ENCODE data around the gene CORIN.

The CORIN gene

DNA sequence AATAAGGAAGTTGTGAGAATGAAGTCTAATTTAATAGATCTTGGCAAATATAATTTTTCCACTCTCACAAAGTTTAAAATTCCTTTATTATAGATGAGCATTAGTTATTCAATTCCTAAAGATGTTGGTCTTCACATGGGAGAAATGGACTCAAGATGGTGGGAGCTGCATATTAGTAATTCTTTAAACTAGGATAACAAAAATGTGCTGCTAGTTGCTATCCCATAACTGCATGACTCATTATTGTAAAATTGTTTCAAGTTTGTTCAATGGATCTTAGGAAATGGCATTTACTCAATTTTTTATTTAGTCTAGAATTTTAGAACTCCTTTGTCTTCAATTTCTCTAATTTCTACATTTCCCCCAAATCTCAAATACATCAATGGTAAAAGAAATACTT, 197.0 kb downstream of the CORIN start:
- no peak for ATAC-seq

DNA sequence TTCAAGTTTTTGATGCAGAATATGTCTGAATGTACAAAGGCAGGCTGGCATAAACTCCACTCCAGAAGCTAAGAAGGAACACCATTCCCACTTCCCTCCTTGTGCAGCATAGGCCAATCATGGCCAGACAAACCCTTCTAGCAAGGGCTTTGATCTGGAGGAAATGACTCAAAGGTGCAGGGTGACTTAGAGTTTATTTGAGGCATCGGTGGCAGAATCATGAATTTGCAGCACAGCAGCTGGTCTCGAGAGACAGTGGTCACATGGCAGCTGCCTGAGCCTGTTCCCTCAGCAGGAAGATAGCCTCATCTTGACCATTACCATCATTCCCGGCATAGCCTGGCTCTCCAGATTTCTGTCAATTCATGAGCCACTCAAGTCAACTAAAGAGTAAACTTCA, 198.3 kb downstream of the CORIN start:
- no peak for ATAC-seq

DNA sequence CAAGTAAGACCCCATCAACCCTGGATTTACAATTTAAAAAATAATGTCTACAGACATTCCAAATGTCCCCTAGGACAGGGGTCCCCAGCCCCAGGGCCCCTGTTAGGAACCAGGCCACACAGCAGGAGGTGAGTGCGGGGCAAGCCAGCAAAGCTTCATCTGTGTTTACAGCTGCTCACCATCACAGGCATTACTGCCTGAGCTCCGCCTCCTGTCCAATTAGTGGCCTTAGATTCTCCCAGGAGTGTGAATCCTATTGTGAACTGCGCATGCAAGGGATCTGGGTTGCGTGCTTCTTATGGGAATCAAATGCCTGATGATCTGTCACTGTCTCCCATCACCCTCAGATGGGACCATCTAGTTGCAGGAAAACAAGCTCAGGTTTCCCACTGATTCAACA, 206.7 kb downstream of the CORIN start:
- no peak for ATAC-seq

DNA sequence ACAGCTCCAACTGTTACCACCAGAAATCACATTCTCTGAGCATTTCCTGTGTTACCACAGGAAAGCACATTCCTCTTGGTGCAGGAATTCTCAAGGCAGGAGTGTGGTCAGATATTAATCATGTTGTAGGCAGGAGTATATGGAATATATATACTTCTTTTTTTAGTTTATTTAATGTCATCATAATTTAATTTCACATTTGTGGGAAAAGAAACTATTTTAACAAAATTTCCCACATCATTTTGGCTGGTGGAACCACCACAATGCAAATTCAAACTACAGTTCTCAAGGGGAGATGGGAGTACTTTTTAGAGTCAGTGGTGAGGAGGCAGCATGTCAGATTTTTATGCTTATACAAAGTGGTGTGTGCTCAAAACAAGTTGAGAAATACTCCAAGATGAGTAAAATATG, 213.8 kb downstream of the CORIN start:
- ATAC-seq = no peak

DNA sequence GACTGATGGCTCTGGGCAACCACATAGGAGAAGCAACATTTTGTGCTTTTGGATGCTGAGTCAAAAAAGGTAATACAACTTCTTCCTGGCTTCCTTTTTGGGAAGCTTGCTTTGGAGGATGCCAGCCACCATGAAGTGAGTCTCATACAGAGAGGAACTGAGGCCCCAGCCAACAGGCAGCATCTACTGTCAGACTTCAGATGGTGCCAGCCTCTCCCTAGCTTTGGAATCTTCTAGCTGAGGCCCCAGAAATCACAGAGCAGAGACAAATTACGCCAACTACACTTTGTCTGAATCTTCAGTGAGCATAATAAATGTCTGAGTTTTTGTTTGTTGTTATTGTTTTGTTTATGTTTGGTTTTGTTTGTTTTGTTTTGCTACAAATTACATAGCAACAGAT, 216.7 kb downstream of the CORIN start:
- ATAC-seq = no peak

DNA sequence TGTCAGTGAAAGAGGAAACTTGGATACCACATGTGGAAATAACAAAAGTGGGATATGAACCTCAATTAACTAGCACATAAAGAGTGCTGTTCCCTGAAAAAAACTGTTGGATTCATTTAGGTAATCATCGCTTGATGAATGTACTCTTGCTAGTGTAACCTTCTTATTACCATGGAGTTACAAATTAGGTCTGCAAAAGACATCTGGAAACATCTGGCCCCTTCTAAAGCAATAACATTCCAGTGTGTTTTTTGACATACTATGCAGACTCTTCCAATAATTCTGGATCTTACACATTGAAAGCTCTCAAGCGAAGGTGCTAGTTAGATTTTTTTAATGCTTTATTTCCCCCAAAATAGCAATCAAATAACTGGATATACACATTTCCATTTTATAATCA, 218.2 kb downstream of the CORIN start:
- ATAC-seq = no peak

DNA sequence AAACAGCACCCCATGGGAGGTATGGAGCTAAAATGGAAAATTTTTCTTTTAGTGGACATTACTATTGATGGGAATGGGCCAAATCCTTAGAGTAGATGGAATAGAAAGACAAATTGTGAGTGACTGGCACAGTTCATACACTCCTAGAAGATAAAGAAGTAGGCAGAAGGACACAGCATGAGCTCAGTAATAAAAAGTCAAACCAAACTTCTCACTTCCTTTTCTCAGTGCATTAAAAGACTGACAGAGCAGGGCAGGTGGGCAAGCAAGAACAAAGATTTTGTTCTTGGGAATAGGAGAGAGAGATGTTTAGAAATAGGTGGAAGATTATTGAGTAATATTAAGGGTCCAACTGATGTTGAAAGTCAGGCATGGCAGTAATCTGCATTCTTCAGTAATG, 220.3 kb downstream of the CORIN start:
- ATAC-seq = no peak

DNA sequence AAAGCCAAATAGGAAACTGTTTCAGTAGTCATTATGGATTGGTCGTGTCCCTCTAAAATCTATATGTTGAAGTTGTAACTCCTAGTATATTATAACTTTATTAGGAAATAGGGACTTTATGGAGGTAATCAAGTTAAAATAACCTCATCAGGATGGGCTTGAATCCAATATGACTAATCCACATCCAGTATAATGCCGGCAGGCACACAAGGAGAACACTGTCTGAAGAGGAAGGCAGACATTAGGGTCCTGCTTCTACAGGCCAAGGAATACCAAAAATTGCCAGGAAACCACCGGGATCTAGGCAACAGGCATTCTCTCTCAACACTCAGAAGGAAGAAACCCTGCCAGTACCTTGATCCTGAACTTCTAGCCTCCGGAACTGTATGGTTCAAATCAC, 222.5 kb downstream of the CORIN start:
- no peak for ATAC-seq

DNA sequence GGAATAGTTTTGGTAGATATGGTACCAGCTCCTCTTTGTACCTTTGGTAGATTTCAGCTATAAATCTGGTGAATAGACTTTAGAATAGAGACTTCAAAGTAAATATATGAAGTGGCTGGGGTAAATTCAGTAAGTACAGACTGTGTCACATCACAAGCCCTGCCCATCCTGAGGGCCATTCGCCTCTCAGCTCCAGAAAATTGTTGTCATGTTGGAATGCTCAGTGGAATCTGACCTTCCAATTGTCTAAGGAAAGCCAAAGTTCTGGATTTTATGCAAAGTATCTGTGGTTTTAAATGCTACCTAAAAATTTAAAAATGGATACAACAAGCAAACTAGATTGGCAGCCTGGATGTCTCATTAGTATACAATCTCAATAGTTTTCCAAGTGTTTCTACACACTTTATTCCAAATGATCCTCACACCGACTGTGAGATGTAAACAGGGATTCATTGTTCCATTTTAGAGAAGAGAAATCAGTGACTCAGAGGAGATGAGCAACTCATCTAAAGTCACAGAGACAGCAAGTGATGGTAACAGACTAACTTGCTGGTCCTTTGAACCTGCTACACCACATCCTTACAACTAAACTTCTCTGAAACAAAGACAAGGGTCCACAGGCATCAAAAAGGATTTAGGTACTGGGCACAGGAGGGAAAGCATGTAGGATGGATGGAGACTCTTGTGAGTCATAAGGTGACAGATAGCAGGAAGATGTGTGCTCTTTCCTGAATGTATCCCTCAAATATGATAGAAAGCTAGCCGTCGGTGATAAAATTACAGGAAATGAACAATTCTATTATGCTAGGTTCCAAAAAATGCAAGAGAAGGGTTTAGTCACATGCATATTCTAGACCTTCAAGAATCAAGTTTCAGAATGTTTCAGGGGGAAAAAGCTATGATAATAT, 225.5 kb downstream of the CORIN start:
- no peak for ATAC-seq

DNA sequence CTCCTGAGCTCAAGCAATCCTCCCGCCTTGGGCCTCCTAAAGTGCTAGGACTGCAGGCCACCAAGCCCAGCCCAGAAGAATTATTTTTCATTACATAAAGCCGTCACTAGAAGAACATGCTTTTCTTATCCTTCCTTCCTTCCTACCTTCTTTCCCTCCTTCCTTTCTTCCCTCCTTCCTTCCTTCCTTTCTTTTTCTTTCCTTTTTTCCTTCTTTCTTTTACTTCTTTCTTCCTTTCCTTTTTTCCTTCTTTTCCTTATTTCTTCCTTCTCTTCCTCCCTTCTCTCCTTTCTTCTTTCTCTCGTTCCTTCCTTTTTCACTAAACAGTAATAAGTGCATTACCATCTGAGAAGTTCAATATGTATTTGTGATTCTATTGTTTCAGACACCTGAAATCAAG, 231.4 kb downstream of the CORIN start:
- no peak for ATAC-seq

DNA sequence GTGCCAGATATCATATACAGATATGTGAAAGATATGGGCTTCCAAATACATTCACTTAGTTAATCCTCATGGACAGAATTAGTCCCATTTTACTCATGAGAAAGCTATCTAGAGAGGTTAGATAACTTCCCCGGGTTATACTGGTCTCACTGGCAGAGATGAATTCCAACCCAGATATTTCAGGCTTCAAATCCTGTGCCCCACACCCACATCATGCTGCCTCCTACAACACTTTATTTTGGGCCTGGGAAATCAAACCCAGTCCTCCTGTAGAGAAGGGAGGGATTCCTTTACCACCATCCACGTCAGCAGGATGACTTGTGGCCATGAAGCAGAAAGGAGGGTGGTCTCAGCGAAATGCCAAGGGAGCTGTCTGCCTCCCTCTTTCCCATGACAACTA, 239.0 kb downstream of the CORIN start:
- no peak for ATAC-seq

DNA sequence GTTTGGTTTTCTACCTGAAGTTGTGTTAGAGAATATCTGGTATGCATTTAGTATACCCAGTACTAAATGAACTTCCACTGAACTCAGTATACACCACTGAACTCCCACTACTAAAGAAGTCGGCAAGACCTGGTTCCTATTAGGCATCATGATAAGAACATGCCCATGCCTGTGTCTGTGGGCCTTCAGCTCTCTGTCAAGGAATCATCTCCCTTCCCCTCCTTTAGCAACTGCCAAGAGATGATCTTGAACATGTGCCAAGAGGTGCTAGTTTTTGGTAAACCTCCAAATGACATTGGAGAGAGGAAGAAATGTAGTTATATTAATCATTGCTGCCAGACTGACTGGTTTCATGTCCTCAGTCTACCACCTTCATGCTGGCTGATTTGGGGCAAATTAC, 239.5 kb downstream of the CORIN start:
- no peak for ATAC-seq

DNA sequence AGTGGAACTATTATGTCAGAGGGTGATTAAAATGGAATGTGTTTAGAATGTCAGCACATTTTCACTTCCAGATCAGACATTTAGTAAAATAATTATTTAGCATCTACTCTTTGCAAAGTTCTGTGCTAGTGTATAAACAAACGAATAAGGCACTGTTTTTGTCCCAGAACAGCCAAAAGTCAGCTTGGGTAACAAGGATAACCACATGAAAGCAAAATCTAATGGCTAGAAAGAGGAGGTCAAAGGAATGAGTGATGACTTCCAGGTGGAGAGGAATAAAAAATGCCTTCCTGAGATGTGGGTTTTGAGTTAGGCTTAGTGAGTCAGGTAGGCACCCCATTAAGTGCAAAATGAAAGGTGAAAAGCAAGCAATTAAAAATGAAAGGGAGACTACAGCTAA, 240.2 kb downstream of the CORIN start:
- ATAC-seq = no peak

DNA sequence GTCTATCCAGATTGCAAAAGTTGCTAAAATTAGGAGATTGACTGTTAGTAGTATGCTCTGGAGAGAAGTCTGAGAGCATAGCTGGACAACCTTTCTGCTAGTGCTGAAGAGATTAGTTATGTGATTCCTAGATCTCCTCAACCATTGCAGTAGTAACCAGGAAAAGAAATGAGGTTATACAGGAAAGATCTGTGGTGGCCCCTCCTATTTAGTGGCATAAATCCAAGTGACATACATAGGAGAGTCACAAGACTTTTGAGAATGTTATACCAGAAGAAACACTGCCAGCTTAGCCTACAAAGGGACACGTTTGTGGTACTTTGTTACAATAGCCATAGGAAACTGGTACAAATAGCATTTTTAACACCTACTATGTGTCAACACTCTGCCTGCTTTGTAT, 247.5 kb downstream of the CORIN start:
- no peak for ATAC-seq

DNA sequence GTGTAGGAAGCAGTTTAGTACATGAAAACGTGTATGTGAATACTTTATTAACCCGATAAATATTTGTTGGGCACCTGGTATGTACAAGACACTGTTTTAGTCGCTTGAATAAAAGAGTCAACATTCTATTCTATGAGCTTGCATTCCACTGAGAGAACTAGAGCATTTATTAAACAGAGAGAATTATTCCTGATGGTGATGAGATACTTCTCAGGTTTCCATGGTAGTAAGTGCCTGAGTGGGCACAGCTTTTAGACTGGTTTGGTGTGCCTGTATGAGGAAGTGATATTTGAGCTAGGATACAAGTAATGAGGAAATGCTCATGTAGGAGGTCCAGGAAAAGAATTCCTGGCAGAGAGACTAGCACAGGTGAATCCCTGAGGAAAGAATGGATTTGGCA, 258.6 kb downstream of the CORIN start:
- ATAC-seq = no peak

DNA sequence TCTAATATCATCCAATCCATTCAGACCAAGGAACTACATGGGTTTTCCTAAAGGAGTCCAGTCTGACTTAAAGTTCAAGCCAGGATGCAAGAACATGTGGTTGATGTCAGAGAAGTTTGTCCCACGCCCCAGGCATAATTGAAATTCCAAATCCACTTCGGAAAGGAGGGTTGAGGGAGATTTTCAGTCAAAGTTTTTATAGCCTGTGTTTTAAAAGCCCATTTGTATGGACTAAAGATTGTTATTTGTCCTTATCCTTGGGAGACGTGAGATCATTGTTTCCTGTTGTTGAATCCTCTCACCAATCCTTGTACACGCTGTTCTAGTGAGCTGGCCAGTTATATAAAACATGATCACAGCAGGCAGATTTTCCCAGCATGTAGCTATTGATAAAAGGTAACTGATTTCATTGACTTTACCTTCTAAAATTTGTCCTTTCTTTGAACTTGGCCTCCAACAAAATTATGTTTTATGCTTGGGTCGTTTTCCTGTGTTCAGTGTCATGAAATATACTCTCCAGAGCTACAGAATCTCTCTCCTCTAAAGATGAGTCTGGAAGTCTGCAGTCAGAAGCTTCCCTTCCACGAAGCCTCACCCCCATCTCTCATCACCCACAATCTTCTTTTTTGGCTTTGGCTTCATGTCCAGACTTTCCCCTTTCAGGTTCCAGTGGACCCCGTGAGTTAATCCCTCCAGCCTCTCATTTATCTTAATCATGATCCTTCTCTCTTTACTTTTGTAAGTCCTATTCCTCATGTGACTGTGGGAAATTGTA, 259.9 kb downstream of the CORIN start:
- no peak for ATAC-seq

DNA sequence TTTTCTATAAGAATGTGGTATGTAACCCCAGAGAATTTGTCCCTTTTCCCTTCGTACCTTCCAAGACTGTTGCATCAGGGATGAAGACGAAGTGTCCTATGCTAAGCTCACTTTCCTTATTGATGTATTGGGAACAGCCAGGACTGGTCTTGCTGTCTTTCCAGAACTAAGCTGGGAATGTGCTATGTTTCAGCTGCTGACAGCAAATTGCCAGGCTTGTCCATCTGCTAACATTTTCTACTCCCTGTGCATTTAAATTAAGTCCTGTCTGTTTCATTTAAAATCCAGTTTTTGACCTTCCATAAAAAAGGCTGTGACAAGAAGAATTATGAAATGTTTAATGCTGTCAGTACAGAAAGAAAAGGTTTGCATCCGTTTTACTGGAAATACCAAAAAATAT, 264.9 kb downstream of the CORIN start:
- no peak for ATAC-seq

DNA sequence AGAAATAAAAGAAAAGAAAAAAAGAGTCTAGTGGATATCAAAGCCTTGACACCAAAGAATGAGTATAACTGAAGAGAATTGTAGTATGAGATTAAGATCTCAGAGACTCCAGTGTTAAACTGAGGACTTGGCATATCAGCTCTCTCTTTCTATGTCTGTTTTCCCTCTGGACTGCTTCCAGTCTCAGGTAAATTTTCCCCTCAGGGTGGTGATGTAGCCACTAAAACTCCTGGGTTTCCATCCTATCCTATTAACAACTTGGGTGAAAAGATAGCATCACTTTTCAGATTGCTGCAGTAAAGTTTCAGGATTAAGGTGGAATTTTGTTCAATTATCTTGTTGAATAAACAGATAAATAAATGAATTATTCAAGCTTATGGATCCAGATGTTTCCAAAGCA, 267.1 kb downstream of the CORIN start:
- ATAC-seq = no peak

DNA sequence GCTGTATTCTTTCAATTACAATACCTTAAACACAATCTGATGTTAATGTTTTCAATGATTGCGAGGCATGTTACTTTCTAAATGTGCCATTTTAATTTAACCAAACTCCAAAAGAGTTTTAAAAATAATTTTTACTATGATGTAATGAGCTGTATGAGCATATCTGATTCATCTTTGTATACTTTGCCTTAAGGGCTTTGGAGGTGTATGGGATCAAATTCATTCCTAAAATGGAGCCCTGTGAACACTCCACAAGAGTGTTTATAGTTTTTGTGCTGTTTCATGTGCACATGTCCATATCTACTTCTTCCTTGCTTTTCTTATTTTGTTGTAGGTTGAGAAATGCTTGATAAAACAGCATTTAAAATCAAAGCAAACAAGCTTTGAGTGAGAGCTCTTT, 270.4 kb downstream of the CORIN start:
- no peak for ATAC-seq

DNA sequence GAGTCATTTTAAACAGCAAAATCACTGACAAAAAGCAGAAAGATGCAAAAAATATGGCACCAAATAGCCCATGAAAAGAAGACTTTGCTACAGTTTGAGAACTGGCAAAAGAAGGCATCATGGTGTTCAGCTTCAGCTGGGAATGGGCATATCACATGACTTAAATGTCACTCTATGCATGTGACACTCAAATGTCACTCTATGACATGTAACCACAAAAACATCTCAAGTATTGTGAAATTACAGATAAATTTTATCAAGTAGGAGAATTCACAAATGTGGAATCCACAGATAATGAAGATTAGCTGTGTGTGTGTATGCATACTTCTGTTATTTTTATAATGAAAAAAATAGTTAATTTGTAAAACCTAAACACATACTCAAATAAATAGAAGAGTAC, 270.9 kb downstream of the CORIN start:
- no peak for ATAC-seq

DNA sequence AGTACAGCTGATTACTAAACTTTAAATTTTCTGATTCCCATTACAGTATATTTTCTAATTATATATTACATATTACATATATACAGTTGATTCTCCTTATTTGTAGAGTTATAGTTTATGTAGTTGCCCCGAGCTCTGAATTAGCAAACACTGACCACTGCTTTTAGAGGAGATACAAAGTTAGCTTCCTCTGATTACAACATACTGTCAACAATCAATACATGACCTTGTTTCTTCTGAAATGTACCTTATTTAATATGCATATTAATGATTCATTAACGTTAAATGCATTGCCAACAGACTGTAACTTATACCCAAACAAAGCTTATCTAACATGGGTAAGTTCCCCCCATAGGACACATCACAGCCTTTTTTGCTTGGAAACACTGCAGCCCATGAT, 271.3 kb downstream of the CORIN start:
- no peak for ATAC-seq

DNA sequence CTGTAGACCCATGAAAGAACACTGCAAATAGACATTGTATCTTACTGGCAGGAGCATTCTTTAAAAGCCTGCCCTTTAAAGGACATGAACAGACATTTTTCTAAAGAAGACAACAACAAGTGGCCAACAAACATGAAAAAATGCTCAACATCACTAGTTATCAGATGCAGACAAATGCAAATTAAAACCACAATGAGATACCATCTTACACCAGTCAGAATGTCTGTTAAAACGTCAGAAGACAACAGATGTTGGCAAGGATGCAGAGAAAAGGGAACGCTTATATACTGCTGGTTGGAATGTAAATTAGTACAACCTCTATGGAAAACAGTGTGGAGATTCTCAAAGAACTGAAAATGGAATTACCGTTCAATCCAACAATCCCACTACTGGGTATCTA, 275.6 kb downstream of the CORIN start:
- no peak for ATAC-seq

DNA sequence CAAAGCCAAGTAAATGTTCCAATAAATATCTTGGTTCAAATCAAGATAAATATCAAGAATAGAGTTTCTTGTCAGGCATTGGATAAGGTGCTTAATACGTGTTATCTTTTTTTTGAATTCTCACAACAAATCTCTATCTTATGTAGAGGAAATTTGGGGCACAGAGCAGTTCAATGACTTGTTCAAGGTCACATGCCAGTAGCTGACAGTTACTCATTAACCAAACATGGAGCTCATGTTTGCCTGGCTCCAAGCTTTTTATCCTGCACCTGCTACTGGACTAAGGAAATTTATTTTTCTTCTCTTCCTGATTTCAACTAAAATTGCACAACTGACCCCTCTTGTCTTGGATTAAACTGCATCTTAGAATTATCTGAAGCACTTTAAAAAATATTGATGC, 276.5 kb downstream of the CORIN start:
- ATAC-seq = no peak

DNA sequence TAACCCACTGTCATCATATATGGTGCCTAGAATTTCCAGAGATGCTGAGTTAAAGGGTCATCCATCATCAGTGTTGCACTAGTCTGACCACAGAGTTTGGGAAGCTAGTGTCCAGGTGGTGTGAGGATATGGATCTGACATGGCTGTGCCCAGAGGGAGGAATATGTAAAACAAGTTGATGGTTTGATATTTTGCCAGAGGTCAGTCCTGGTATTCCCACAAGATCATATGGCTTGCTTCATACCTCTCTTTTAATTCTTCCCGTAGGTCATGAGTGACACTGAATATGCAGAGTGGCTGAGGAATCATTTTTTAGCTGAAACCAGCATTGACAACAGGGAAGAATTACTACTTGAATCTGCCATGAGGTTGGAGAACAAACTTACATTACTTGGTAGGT, 277.2 kb downstream of the CORIN start:
- ATAC-seq = no peak
